Suppressor macrophage (primary cell): ENCODE measurements around the gene FEV.

Experiments
- DNase-seq, 4 experiments: peaks; one replicate each; pipeline ENCODE4 v3.0.0-alpha.2; 2020 to 2022
- total RNA-seq, 17 experiments: gene quantifications; one replicate each; lab custom pipeline; 2026; ENCODE audit warnings: mixed read lengths in 6 of 17, inconsistent platforms in 3 of 17; lab: John Stamatoyannopoulos, UW

Gene FEV
- total RNA-seq, result 0 to 0.22 (median 0) reads per million in 17 experiments

DNA sequence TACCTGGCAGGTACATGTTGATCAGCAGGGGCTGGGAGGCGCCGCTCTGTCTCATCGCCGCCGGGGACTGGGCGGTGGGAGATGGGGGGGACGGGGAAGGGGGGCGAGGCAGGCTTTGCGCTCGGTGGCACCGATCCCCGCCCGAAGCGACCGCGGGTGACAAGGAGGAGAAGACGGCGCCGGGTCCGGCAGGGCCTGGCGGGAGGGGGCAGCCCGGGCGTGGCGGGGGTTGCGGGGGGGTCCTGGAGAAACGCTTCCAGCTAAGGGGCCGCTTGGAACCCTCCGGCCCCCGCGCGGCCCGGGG, at the start of gene FEV:
TSS of gene FEV (minus strand) at position 164 of the 304 bp plus-strand sequence. CDS start at position 55, 109 bp downstream.
- no peak for DNase-seq

DNA sequence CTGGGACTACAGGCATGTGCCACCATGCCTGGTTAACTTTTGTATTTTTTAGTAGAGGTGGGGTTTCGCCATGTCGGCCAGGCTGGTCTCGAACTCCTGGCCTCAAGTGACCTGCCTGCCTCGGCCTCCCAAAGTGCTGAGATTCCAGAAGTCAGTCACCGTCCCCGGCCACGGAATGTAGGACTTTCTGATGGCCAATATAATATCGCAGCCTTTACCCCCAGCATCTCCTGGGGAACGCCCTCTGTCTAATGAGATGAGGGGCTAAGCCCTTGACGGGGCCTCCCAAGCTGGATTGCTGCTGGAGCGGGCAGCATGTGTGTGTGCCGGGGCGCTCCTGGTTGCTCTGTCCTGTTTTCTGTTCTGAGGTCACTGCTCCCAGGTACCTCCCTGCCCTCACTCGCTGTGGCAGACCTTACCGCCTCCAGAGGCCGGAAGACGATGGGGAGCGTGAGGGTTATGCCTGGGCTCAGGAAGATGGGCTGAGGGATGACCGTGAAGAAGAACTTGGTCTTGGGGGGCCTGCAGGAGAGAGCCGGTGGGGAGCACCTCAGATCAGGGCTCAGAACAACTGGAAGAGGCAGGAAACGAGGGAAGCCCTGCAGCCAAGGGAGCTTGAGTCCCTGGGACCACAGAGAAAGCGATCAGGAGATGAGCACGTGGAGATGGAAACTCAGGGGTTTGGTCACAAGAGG, 47.2 kb upstream of the FEV start:
- DNase-seq, result no peak

DNA sequence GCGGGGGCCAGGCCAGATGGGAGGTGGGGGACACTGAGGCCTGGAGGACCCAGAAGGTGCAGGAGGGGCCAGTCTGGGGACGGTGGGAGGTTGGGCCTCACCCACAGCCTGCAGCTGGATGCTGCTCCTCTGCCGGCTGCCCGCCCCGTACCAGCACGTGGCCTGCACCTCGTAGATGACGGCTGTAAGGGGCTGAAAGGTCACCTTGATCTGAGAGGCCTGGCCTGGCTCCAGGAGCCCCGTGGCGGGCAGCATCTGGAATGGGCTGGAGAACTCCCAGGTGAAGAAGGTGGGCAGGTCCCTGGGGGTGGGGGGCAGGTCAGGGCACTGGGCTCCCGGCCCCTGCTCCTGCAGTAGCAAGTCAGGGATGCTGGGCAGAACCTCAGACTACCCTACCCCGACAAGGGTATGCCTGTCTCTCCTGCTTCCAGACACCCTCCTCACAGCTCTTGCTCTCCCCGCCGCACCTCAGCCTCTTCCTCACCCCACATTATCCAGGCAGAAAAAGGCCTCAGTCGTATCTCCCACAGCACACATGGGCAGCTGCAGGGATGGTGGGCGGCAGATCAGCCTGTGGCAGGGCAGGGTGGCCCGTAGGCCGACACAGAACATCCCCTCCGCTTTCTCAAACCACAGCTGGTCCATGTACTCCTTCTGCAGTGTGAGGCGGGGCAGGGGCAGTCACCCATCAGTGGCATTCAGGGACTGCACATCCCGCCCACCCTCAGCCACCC, 46.2 kb upstream of the FEV start:
- DNase-seq, result no peak

DNA sequence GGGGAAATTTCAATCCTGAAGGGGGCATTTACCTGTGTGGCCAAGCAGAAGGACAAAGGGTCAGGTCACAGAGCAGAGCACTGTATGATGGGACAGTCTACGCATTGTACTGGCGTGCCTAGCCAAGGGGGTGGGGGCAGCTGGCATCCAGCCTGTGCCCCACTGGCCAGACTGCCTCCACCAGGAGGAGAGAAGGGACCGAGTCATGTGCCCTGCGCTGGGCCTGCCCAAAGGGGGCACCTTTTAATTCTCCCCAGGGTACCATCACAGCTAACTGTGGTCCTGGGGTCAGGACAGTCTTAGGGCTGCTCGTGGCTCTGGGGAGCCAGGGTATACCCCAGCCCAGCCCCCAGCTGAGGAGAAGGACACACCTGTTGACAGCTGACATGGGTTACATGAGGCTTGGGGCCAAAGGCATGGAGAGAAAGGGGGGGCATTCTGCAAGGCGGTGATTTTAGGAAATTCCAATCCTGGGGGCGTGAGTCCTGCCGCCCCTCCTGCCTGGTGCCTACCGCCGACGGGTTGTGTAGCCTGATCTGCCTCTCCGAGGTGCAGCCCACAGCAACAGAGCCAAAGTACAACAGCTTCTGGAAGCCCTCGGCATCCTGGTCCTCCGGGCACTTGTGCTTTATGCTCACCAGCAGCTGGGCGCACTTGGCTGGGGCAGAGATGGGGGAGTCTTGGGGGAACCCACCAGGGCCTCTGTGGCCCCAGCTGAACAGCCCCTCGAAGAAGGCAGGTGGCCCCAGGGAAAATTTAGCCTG, 45.4 kb upstream of the FEV start:
- DNase-seq, result no peak

DNA sequence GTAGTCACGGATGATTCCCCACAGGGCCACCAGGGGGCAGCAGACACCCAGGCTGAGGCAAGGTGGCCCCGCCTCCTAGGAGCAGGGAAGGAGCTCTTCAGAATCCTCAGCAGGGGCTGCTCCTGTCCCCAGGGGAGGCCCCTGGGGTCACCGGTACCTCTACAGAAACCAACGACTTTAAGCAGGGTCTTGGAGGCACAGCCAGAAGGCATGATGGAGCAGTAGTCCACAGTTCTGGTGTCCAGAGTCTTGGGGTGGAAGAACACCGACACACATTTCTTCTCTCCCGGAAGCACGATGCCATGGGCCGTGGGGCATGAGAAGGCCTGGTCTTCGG, 44.8 kb upstream of the FEV start:
- peak; percentile 84 to 91 (median 88) for DNase-seq

DNA sequence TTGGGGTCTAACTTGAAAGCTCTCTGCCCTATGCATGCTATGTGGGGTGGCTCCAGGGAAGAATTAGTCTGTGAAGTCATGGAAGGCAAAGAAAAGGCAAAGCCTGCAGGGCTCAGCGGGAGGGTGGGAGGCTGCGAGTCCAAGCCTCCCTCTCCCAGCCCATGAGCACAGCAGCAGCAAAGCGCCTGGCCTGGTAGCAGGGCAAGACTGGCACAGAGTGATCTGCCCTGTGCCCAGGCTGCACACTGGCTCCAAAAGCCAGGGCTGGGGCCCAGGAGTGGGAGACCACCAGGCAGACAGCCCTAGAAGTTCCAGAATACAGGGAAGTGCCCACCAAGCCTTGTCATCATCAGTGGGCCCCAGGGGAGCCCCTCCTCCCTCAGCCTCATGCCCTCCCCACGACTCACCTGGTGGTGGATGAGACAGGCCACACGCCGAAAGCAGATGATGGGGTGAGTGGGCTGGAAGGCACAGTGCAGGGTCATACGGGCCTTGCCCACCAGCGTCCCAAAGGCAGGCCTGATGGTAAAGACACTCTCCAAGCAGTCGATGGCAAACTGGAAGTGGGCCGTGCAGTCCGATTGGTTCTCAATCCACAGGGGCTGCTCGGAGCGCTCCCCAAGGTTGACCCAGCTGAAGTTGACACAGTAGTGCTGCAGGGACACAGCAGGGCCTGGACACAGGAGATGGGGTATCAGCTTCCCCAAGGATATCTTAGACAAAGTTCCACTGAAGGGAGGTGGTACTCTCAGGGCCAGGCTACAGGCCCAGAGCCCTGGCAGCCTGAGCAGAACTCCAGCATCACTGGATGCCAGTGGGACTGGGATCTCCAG, 44.2 kb upstream of the FEV start:
- DNase-seq, result no peak

DNA sequence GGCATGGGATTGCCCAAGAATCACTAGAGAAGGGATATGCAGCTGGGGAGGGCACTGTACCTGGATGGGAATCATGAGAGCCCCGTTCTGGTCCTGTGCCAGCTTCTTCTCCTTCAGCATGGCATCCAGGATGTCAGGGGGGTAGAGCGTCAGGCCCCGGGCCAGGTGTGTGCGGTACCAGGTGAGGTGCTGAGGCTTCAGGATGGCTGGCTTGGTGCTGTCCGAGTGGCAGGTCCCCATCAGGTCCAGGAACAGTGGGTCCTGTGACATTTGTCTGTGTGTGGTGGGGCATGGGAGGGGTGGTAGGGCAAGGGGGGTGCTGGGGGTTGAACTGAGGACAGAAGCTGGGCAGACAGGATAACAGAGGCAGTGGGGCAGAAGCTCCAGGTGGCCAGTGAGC, 43.2 kb upstream of the FEV start:
- DNase-seq, result no peak

DNA sequence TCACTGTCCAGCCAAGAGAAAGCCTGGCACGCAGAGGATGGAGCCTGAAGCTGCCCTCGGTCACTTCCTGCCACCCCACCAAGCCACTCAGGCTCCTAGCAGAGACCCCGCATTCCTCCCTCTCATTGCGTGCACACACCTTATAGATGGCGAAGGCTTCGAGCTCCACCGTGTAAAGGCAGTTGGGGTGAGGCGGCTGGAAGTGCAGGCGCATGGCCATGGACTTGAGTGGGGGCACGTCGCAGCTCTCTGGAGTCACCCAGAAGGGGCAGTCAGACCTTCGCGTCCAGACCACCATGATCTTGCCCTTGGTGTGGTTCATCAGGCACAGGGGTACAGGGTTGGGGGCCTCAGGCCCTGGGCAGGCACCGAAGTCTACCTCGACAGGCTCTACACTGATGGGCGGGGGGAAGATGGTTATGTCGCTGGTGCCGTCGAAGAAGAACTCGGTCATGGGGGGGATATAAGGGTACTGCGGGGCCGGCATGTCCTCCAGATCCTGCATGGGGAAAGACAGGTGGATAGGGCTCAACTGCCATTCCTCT, 42.6 kb upstream of the FEV start:
- DNase-seq, result no peak

DNA sequence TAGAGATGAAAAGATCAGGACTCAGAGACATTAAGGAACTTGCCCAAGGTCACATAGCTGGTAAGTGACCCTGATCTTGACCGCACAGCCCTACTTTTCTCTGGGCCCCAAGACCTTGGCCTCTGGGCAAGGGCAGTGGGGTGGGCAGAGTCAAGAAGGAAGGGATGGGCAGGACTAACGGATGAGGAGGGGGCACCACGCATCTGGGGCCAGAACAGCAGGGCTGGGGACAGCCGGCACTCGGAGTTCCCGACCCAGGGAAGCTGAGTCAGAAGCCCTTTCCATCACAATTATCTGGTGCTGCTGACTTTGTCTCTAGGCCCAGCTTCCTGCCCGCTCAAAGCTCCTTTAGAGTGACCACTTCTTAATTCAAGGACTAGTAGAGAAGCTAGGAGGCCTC, 42.0 kb upstream of the FEV start:
- DNase-seq, result no peak

DNA sequence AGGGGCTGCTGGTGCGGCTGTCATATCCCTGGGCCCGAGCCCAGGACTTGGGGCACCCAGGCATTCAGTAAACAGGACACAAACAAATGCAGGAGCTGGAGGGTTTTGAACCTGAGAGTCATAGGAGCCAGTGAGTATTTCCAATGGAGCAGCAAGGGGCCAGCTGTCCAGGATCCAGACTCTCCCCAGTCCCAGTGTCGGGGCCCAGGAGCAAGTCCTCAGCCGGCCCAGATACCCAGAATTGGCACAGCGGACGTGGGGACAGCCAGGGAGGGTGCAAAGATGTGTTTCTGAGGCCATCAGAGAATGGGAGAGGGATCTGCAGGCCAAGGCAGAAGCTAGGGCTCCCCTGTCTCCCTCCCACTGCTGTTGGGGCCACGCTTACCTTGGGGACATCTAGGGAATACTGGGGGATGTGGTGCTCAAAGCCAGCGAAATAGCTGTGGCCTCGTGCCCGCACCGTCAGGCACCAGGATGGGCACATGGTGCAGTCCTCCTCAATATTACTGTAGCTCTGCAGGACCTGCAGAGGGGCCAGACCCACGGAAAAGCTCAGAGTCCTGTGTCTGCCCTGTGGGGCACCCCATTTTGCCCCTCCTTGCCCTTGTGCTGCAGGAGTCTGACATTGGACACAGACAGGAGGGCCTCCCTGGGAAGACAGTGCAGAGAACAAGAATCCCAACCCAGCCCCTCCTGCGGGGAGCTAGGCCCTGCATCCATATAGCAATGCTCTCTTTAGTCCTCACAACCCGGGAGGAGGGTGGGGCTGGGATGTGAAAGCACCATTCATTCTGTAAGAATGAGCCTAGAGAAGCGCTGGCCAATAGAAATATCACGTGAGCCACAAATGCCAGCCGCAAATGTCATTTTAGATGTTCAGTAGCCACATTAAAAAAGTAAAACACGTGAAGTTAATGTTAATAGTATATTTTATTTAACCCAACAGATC, 40.9 kb upstream of the FEV start:
- DNase-seq, result no peak

DNA sequence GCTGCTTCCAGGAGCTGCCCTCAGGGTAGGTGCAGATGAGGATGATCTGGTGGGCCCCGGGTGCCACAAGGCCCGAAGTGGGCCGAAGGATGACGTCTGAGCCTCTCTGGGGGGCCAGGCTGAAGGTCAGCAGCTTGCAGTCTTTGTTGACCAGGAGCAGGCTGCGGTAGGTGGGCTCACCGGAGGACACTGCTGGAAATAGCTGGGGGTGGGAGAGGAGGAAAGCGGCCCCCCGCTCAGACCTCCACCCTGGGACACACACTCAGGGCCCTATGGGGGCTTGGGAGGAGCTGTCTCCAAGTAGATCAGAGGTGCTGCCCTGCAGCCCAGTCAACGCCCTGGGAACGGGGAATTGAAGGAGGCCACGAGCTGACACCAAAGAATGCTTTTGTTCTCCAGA, 39.1 kb upstream of the FEV start:
- DNase-seq, result no peak

DNA sequence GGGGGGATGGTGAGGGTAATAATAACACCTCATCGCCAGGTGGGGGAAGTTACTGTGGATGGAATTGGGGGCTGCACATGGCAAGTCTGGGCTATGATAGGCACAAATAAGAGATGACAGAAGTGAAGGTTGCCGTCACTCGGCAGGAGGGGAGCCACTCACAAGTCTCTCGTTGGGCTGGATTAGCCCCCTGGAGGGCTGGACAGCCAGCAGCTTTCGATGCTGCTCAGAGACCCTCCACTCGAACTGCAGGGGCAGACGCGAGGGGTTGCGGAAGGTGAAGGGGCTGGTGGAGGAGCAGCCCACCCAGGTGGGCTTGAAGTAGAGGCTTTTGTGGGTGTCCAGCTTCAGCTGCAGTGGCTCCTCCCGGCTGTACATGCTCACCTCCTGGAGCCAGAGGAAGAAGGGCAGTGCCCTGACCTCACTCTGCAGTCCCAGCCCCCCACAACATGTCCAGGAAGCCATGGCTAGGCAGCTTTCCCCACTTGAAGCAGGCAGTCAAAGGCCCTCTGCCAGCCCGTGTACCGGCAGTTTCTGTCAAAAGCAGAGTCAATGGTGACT, 38.1 kb upstream of the FEV start:
- DNase-seq, result no peak

DNA sequence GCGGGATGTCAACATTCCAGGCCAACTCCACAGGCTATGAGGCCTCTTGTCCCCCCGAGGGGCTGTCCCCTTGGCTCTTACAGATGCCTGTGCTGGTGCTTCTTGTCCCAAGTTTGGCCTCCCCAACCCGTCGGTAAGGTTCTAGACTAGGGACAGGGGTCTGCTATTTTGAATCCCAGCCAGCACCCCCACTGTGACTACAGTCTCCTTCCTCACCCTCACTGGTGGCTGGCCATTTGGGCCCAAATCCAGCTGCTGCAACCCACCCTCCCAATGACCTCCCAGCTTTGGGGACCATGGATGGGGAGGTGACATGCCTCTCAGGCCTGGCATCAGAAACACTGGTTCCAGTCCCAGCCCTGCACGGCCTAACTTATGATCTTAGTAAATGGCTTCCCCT, 37.6 kb upstream of the FEV start:
- no peak for DNase-seq

DNA sequence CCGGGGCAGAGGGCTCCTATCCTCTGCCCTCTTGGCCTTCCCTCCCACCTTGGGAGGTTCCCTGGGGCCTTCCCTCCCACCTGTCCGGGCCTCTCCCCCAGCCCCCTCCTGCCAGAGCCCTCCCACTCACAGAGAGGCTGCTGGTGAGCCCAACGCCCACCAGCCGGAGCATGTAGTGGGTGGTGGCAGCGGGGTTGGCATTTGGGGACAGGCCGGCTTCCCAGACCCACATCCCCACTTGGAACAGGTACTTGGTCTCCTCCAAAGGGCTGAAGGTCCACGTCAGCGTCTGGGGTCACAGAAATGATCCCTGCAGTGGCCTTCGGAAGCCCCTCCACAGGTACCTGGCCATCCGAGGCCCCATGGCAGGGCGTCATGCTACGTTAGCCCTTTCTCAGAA, 37.1 kb upstream of the FEV start:
- no peak for DNase-seq

DNA sequence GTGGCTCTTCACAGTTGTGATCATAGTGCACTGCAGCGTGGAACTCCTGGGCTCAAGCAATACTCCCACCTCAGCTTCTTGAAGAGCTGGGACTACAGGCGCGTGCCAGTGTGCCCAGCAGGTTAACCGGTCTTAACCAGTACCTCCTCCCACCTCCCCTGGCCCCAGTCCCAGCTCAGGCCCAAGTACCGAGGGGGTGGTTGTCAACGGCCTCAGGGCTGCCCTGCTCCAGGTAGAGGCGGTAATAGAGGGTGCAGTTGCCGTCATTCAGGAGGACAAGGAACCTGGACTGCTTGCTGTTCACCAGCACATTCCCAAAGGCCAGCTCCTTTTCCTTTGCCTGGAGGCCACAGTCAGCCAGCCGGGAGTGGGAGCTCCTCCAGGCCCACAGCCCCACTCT, 36.6 kb upstream of the FEV start:
- DNase-seq, result no peak

DNA sequence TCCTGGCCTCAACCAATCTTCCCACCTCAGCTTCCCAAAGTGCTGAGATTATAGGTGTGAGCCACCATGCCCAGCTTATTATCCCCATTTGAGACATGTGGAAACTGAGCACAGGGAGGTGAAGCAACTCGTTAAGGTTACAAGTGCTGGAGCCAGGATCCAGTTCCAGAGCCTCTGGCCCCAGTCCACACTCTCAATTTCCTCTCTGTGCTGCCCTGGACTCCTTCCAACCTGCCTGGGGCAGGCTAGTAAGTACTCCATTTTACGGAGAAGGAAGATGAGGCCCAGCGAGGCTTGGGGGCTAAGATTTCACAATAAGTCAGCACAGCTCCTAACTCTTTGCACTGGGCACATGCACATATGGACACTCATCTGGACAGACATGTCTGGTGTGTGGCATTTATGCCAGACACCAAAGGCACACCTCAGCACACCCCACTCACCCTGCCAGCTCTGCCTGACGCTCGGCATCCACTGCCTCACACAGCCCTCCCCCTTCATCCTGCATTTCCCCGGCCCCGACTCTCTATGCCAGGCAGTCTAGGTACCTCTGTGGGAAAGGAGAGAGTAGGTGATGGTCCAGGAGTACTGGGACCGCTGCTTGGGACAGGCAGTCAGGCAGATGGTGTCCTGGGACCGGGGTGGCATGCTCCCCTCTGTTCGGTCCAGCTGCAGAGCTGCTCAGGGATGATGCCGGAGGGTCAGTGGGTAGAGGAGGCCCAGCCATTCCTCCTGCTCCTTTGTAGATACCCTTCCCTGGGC, 35.8 kb upstream of the FEV start:
- peak in 1 of 4 experiments; percentile 7 for DNase-seq

DNA sequence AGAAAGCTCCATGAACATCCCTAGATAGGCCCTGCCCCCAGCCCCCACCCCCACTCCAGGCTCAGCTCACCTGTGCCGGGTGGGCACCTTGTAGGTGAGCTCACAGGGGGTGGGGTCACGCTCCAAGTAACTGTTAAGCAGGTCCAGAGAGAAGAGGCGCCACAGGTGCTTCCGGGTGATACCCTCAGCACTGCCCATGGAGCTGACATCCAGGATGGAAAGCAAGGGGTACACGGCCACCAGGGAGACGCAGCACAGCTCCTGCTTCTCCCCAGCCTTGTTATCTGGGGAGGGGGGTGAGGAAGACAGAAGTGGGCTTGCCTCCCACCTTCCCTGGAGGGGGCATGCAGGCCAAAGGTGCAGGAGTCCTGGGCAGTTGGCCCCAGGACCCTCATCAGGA, 34.5 kb upstream of the FEV start:
- DNase-seq, result no peak

DNA sequence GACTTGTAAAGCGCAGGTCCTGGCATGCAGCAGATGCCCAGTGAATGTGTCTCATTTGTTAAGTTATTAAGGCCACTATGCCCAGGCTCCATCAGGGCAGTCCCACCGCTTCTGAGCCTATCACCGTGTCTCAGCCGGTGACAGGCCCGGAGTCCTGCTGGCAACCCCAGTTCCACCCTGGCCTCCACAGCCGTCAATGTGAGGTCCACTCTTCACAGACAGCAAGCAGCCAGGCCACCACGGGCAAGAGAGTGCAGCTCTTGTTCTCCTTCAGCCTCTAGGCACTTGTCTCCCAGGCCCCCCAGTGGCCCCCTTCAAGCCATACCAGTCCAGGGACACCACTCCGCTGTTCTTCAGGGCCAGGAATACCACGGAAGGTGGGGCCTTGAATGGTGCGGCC, 33.7 kb upstream of the FEV start:
- no peak for DNase-seq

DNA sequence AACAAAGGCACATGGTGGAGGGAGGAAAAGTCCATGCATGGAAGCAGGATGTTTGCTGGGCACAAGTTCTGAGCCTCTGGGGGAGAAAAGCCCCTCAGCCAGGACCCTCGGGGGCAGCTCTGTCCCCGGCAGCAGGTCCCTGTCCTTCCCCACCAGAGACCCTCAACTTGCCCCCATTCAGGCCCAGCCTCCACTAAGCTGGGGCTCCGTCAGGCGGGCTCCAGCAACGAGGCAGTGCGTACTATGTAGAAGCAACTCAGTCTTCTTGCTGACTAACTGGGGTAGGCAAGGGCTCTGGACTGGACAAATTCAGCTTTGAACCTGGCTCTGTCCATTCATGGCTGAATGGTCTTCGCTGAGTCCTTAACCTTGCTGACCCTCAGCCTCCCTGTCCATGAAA, 33.3 kb upstream of the FEV start:
- no peak for DNase-seq

DNA sequence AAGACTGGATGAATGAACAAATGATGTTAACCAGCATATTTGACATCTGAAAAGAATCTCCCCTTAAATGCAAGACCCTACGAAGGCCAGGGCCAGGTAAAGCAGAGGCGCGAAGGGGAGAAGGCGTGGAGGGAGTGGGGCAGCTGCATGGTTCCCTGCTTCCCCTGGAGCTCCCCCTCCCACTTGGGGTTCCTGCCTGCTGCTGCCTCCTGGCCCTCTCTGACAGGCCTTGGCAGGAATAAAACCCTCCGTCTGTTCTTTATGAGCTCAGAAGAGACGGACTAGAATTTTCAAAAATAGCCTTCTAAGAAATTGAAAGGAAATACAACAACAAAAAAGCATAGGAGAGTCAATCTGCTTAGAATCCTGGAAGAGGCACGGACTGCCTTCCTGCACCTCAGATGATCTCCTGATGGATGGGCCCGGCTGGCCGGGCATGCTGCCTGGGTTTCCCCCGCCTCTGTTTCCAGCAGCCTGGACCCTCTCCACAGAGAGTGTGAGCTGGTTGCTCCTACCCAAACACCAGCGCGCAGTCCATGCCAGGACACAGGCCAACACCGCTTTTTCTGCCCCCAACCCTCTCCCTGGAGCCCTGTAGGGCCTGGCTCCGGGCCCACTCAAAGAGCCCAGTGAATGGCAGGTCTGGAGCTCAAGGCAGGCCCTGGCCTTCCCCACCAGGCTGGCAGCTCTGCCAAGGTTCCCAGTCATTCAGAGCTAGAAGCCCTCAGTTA, 32.4 kb upstream of the FEV start:
- DNase-seq, result no peak
